ENCODE results near the gene ENGASE.
A peak's percentile ranks its signal among the peaks of the same experiment; 100 is the strongest.
"Not testable (repeated sequence)": the region's sequence is repeated elsewhere in the genome, so short reads cannot be mapped to it uniquely, and the experiment has no call there.

Gene ENGASE

GRCh38 chr17:79028496-79029326 lies 45.9 kb upstream of the ENGASE start:
- H3K27me3 ChIP-seq (replicated peaks; ENCODE audit: control insufficient read depth, insufficient read depth, low read length), result peaks cover 5% of the 10 kb centered on the region
- no peak overlapping the region for H3K4me3 ChIP-seq (replicated peaks; ENCODE audit: low read depth, low read length)
- no peak for DNase-seq (ENCODE audit: extremely low read depth, insufficient read length)
- peak; percentile 22 for TF ChIP-seq CTCF (IDR thresholded peaks at IDR 0.05; ENCODE audit: insufficient read depth, low read length, poor library complexity, severe bottlenecking)
- no peaks in the 10 kb centered on the region for H3K36me3 ChIP-seq (ENCODE audit: control insufficient read depth, insufficient read depth, low read length)

GRCh38 chr17:79029327-79030009 lies 45.2 kb upstream of the ENGASE start:
- DNase-seq (ENCODE audit: extremely low read depth, insufficient read length), result no peak
- no peak for TF ChIP-seq CTCF (IDR thresholded peaks at IDR 0.05; ENCODE audit: insufficient read depth, low read length, poor library complexity, severe bottlenecking)
- no peak overlapping the region for H3K4me3 ChIP-seq (replicated peaks; ENCODE audit: low read depth, low read length)
- H3K36me3 ChIP-seq (ENCODE audit: control insufficient read depth, insufficient read depth, low read length), result no peaks in the 10 kb centered on the region
- H3K27me3 ChIP-seq (replicated peaks; ENCODE audit: control insufficient read depth, insufficient read depth, low read length), result peaks cover 5% of the 10 kb centered on the region

- not testable (repeated sequence) for DNase-seq (ENCODE audit: extremely low read depth, insufficient read length); H3K4me3 ChIP-seq (replicated peaks; ENCODE audit: low read depth, low read length); H3K36me3 ChIP-seq (ENCODE audit: control insufficient read depth, insufficient read depth, low read length); H3K27me3 ChIP-seq (replicated peaks; ENCODE audit: control insufficient read depth, insufficient read depth, low read length)
Observed at GRCh38 chr17:79030636-79031035, 44.0 kb upstream of the ENGASE start.

- Histone ChIP-seq H3K36me3 (ENCODE audit: control insufficient read depth, insufficient read depth, low read length) (no peaks in the 10 kb centered on the region), H3K4me3 (replicated peaks; ENCODE audit: low read depth, low read length) (no peak overlapping the region), H3K27me3 (replicated peaks; ENCODE audit: control insufficient read depth, insufficient read depth, low read length) (peaks cover 5% of the 10 kb centered on the region)
- TF ChIP-seq CTCF (IDR thresholded peaks at IDR 0.05; ENCODE audit: insufficient read depth, low read length, poor library complexity, severe bottlenecking), result no peak
- DNase-seq (ENCODE audit: extremely low read depth, insufficient read length), result no peak
Observed at GRCh38 chr17:79031996-79032875, 42.4 kb upstream of the ENGASE start.

GRCh38 chr17:79033046-79033616 lies 41.5 kb upstream of the ENGASE start:
- TF ChIP-seq CTCF (IDR thresholded peaks at IDR 0.05; ENCODE audit: insufficient read depth, low read length, poor library complexity, severe bottlenecking), result no peak
- no peaks in the 10 kb centered on the region for H3K36me3 ChIP-seq (ENCODE audit: control insufficient read depth, insufficient read depth, low read length)
- no peak for DNase-seq (ENCODE audit: extremely low read depth, insufficient read length)
- H3K4me3 ChIP-seq (replicated peaks; ENCODE audit: low read depth, low read length), result no peak overlapping the region
- peaks cover 3% of the 10 kb centered on the region for H3K27me3 ChIP-seq (replicated peaks; ENCODE audit: control insufficient read depth, insufficient read depth, low read length)

Measured in GM06990 (cell line).